SKM-1 (cell line): Measurements from ENCODE around the gene SLC25A28.
"Not testable (repeated sequence)": the region's sequence is repeated elsewhere in the genome, so short reads cannot be mapped to it uniquely, and the experiment has no call there.

ENCODE experiments used
- DNase-seq: peaks from one replicate; lab custom pipeline; 2025; ENCODE audit not compliant: unreplicated experiment; lab: John Stamatoyannopoulos, UW

SLC25A28 gene

DNA sequence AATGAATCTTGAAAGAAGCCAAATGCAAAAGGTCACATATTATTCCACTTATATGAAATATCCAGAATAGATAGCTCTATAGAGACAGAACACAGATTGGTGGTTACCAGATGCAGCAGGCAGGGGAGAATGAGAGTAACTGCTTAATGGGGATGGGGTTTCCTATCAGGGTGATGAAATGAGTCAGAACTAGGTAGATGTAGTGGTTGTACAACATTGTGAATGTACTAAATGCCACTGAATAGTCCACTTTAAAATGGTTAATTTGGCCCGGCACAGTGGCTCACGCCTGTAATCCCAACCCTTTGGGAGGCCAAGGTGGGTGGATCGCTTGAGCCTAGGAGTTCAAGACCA, 9.4 kb upstream of the SLC25A28 start:
- DNase-seq, result no peak

DNA sequence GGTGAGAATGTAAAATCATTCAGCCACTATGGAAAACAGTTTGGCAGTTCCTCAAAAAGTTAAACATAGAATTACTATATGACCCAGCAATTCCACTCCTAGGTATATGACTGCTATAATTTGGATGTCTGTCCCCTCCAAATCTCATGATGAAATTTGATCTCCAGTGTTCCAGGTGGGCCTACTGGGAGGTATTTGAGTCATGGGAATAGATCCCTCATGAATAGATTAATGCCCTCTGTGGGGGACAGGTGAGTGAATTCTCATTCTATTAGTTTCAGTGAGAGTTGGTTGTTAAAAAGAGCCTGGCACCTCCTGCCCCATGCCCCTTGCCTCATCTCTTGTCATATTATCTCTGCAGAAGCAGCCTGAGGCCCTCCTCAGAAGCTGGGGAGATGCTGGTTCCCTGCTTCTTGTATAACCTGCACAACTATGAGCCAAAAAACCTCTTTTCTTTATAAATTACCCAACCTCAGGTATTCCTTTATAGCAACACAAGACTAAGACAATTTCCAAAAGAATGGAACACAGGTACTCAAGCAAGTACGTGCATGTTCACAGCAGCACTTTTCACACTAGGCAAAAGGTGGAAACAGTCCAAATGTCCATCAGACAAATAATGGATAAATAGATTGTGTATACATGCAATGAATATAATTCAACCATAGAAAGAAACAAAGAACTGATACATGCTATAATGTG, 8.8 kb upstream of the SLC25A28 start:
- no peak for DNase-seq

DNA sequence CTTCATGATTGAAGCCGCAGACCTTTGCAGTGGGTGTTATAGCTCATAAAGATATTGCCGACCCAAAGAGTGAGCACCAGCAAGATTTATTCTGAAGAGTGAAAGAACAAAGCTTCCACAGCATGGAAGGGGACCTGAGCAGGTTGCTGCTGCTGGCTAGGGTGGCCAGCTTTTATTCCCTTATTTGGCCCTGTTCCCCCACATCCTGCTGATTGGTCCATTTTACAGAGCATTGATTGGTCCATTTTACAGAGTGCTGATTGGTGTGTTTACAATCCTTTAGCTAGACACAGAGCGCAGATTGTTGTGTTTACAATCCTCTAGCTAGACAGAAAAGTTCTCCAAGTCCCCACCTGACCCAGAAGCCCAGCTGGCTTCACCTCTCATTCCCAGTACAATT, 4.9 kb upstream of the SLC25A28 start:
- not testable (repeated sequence) for DNase-seq

DNA sequence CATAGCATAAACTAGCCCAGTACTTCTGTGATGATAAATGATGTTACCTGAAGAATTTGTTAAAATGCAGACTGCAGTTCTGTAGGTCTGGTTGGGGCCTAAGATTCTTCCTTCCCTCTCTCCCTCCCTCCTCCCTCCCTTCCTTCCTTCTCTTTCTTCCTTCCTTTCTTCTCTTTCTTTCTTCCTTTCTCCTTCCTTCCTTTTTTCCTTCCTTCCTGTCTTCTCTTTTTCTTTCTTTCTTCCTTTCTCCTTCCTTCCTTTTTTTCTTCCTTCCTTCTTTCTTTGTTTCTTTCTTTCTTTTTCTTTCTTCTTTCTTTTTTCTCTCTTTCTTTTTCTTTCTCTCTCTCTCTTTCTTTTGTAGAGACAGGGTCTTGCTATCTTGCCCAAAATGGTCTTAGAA, 3.7 kb upstream of the SLC25A28 start:
- DNase-seq, result no peak

DNA sequence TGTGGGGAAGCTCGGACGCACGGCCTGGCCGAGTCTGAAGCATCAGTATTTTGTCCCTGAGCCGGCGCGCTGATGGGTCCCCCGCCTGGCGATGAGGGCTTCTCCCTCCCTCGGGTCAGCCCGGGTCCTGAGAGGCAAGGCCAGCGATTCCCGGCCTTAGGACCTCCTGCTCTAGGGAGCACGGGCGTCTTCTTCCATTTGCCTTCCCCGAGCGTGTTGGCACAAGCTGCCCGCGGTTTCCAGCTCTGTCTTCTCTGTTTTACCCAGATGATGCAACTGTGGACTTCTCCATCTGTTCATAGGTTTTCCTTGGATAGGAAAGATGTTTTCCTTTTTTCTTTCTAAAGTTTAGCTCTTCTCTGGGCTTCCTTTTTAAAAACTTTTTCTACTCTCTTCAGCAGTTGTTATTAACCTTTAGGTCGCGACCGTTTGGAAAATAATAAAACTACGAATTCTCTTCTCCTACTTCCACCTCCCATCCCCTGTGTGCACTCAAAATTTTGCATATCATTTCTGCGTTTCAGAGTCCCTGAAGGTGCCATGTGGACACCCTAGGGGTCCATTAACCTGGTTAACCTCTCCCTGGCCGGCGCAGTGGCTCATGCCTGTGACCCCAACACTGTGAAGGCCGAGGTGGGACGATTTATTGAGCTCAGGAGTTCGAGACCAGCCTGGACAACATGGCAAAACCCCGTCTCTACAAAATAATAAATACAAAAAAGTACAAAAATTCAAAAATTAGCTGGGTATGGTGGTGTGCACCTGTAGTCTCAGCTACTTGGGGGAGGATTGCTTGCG, 1.4 kb upstream of the SLC25A28 start:
- peak; percentile 65 for DNase-seq

DNA sequence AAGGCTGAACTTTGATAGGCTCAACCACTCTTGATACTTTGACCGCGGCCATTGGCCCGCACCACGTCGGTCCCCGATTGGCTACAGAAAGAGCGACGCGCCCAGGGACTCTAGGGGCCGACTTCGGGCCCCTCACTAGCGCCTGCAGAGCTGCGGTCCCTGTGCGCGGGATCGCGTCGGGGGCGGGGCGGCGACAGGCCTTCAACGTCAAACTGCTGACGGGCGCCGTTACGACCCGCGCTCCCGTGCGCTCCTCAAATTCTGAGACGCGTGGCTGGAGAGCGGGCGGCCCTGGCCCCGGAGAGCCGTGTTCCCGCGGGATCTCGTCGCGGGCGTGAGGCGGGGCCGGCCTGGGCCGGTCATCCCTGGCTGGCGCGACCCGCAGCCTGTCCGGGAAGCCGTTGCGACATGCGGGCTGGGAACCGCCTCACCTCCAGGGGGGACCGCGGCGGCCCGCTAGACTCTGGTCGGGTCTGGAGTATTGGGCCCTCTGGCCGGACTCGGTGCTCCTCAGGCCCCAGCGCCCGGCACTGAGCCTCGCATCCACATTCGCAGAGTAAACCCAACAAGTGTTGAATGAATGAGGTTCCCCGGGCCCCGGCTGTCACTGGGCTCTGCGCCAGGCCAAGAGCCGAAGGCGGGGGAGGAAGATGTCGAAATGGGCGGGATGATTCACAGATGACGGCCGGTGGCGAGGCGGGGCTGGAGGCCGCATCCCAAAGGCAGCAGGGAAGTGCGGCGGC, 643 bp upstream of the SLC25A28 start:
- DNase-seq, result peak; percentile 84

DNA sequence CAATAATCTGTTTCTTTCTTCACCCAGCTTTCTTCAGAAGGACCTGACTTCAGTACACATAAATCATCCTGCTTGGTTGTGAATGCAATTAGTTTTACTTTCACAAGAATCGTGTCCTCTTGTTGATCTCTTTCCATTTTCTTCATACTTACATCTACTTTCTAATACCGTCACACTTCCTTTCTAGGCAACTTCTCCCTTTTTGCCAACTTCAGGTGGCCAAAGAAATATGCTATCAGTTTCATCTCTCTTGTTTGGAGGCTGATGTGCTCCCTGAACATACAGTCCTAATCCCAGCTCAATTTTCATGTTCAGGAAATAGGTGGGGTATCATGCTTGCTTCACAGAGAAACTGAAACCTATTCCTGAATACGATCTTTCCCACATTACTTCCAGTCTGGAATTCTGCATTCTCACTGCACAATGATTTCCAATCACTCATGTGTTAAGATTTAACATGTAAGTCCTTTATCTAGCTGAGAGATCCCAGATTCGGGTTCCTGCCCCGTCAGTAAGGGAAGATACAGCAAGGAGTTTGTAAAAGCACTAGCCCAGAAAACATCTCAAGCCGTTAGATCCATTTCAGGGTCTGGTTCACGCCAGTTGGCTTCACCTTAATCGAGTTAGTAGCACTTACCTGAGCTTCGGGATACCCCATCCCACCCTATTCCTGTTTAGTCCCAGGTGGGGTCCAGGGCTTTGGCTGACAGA, 994 bp downstream of the SLC25A28 start:
- no peak for DNase-seq

DNA sequence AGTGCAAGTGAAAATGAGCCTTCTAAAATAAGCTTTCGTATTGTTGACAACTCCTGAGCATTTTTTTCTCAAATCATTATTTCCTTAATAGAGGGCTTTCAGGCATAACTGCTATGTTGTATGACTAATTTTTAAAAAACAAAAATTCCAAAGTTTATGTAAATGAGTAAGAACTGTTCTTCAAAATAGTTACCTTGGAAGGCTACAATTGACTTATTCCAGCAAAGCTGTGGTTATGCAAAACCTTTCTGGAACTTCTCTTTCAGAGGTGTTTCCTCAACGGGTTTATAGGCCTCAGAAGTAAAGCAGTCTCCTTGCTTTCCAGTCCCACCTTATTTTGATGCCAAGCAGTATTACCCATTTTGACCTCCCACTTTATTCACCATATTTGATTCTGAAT, 2.5 kb downstream of the SLC25A28 start:
- DNase-seq, result no peak

DNA sequence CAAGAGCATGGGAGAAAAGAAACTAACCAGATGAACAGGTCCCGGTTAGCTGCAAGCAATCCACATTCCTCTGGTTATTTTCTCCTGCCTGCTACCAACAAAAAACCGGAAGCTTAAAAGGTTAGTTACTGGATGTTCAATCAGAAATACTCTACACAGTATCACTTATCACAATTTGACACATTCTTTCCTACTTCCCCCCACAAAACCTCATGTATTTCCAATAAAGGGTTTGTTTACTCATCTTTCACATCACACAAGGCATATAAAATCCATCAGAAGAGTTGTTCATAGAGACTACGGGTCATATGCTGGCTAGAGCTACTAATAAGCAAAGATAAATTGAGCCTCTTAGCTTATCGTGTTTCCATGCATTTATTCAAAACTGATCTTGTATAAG, 4.8 kb downstream of the SLC25A28 start:
- no peak for DNase-seq

DNA sequence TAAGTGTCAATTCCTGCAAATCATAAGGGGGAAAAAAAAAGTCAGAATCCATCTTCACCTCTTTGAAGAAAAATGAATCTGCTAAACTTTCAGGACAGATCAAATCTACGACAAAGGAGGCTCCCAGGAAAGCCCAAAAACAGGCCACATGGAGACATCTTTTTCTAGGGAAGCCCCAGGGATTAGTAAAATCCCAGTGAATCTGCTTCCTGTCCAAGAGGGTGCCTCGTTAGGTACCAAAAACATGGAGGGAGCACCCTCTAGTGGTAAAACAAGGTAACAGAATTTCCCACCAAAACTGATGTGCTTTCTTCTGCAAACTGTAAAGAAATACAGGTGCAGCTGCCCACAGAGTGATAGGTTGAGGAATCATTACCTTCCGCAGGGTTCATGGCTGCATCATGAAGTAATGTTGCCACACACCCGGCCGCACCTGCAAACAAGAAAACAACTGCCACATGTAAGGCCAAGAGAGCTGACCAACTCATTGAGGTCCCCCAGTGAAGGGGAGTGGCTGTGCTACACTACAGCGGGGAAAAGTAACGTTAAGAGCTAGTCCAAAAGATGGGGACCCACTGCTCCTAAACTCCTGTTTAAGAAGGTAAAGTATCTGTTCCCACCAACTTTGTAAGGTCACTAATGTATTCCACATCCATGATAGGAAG, 7.9 kb downstream of the SLC25A28 start:
- DNase-seq, result peak; percentile 55

DNA sequence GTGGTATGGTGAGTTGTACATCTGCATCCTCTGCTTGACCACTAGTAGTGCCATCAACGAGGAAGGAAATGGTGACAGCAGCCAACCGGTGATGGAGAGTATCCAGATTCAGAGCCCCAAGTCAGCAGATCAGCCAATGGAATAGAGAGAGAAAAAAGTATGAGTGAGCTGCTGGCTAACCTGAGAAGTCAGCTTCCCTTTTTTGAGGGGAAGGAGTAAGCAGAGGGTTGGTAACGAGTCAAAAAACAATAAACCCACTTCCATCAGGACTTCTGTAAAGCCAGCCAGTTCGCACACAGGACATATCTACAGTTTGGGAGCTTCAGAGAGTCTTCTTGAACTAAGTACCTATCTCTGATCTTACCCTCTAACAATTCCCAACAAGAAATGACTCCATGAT, 8.9 kb downstream of the SLC25A28 start:
- no peak for DNase-seq

DNA sequence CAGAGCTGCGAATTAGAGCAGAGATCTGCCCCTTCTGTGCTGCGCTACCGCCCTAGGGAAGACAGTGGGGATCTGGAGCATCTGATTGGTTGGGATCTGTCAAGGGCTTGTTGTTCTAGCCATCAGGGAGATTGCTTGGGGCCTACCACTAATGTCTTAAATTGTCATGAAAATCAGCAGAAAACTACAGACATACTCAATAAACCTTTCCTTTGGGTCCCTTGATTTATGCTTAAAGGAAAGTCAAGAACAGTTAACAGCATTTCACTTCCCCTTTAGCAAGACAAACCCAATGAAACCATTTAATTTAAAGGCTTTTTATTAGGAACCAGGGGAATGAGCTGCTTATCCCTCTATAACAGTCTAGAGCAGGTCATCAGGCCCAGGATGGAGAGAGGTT, 10.0 kb downstream of the SLC25A28 start:
- no peak for DNase-seq

DNA sequence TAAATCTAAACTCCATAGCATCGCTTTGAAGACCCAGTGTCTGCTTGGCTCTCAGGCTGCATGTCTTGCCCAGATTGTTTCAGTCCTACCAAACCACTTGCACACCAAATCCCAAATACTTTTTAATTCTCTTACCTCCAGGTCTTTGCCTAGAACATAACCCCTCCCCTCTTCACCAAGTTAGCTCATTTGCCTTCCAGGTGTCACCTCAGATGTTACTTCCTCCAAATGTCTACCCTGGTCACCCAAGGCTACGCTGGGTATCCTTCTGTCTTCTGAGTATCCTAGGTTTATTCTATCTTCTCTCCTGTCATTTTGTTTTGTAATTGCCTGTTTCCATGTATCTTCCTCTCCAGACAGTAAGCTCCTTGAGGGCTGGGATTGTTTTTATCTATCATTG, 11.1 kb downstream of the SLC25A28 start:
- no peak for DNase-seq

DNA sequence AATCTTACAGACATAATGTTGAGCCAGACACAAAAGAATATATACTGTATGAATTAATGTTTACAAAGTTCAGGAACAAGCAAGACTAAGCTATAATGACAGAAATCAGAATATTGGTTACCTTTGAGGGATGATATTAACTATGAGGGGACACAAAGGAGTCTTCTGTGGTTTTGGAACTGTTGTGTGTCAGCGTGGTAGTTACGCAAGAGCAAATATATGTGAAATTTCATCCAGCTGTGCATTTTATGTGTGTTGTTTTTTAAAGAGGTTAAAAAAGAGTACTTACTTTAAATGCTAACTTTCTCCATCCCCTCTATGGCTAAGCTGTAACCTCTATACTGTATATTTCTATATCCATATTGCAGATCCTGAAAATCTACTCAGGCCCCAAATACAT, 14.9 kb downstream of the SLC25A28 start:
- no peak for DNase-seq

DNA sequence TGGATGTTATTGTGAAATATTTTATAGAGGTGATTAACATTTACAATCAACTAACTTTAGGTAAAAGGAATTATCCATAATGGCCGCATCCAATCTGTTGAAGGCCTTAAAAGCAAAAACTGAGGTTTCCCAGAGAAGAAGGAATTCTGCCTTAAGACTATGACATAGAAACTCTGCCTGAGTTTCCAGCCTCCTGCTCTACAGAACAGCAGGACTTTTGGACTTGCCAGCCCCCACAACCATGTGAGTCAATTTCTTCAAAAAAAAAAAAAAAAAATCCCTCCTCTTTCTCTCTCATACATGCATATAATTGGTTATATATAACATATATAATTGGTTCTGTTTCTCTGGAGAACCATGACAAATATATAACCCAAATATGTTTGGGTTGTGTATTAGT, 15.4 kb downstream of the SLC25A28 start:
- no peak for DNase-seq

DNA sequence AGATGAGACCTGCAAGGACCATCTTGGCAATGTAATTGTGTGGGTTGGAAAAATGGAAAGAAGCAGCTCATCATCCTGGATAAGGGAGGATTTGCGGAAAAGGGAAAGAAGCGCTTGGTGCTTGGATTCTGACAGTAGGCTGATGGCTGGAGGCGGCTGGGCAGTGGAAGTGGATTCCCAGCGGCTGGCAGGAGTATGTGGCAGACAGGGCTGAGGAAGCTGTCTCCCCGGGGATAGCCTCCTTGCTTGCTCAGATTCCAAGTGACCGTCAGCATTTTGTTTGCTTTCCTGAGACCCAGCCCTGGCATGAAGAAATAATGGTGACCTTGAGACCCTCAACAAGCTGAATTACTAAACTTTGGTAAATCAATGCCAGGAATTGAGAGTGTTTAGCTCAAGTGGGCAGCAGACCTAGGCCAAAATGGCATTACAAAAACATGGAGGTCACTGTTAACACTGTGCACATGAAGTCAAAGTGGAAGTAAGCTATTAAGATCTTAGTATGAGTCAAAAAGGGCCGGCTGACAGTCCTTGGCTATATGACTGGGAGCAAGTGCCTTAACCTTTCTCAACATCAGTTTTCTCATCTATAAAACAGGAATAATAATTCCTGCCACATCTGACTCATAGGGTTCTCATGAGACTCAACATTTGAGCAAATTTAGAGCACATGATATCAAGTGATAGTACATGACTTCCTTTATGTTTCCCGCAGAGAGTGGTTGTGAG, 21.3 kb downstream of the SLC25A28 start:
- no peak for DNase-seq

DNA sequence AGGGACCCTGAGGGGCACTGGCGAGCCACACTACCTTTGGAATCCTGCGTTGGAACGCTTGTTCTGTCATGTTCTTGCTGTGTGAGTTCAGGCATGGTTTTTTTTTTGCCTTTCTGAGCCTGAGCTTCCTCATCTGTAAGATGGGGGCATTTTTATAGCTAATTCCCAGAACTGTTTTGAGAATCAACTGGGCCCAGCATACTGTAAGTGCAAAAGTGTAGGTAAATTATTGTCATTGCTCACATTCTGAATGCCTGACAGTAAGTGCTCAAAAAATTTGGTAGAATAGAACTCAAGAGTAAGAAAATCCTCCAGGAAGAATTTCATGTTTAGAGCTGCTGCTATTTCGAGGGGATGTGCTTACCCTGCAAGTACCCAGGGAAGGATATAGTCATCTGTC, 22.2 kb downstream of the SLC25A28 start:
- no peak for DNase-seq

DNA sequence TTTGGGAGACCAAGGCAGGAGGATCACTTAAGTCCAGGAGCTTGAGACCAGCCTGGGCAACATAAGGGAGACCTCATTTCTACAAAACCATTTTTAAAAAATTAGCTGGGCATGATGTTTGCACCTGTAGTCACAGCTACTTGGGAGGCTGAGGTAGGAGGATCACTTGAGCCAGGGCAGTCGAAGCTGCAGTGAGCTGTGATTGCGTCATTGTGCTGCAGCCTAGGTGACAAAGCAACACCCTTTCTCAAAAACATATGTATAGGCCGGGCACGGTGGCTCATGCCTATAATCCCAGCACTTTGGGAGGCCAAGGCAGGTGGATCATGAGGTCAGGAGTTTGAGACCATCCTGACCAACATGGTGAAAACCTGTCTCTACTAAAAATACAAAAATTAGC, 23.5 kb downstream of the SLC25A28 start:
- DNase-seq, result not testable (repeated sequence)

DNA sequence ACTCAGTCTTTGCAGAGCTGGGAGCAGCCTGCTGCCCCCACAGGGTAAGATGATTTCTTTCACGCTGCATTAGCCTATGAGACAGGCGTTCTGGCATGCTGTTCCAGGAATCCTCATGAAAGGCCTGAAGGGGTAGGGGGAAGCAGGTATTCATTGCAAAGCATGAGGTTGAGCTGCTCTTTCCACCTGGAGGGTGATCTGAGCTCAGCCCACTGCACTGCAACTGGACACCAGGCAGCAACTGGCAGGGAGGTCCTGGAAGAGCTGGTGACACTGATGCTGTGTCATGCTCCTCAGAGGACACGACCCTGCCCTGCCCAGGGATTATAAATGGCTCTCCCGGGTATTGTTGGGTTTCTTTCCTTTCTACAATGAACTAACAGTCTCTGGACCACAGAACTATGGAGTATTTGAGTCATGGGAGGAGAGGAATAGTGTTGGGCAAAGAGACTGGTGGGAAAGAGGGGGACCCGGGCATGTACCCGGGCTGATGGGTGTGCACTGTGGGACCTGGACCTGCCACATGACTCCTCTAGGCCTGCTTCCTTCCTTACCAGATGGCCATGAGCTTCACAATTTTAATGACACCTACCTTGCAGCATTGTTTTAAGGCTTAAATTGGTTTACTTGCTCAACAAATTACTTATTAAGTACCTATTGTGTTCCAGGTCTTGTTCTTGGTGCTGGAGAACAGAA, 24.3 kb downstream of the SLC25A28 start:
- no peak for DNase-seq

DNA sequence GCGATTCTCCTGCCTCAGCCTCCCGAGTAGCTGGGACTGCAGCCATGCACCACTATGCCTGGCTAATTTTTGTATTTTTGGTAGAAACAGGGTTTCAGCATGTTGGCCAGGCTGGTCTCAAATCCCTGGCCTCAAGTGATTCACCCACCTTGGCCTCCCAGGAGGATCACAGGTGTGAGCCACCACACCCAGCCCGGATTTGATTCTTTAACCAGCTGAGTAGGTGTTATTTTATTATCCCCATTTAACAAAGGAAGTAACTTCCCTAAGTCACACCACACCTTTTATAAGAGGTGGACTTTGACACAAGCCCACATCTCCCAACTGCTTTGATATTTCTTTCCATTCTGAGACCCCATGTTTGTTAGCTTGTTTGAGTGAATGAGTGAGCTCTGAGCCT, 25.0 kb downstream of the SLC25A28 start:
- no peak for DNase-seq
